Colonic mucosa (tissue), 4 donors: ENCODE data around the gene CUZD1. TPM values are rescaled to one million over a fixed set of nuclear protein-coding genes. Genes with fewer than 3 reads are reported as not detected.

Experiments used
- DNase-seq: peaks from one replicate; pipeline ENCODE4 v3.0.0-alpha.2; 2020
- H3K27ac ChIP-seq: fragments of 200-600 bp; one replicate; pipeline ENCODE4 v1.8.0; 2021
- H3K27me3 ChIP-seq: fragments of 200-600 bp; one replicate; pipeline ENCODE4 v1.8.0; 2021
- H3K36me3 ChIP-seq: fragments of 200-600 bp; one replicate; pipeline ENCODE4 v1.8.0; 2021
- H3K4me1 ChIP-seq: fragments of 200-600 bp; one replicate; pipeline ENCODE4 v1.8.0; 2021; ENCODE audit warnings: mild to moderate bottlenecking
- H3K4me3 ChIP-seq: fragments of 200-600 bp; one replicate; pipeline ENCODE4 v1.8.0; 2021
- H3K9ac ChIP-seq, 2 donors: one replicate each; pipeline ENCODE4 v1.7.0; 2013; ENCODE audit warnings: control low read depth in 2 of 2, low read depth in 2 of 2, low read length in 2 of 2
- H3K9me3 ChIP-seq: fragments of 200-600 bp; one replicate; pipeline ENCODE4 v1.8.0; 2021
- intact Hi-C: fragments of 100-400 bp; cut with DNase I; formaldehyde crosslinking; loops from one replicate; pipeline ENCODE4 v1.14.1; 2022
- total RNA-seq, 2 donors: library from RNA; stranded (reverse); fragmentation: NEBNext Ultra II Directional in 1 of 2; extraction: Animal tissue kit (Norgen Biotek cat#: 25700) in 1 of 2; gene quantifications; one replicate each; pipeline ENCODE4 v1.2.1, GENCODE V29; 2021
- TF ChIP-seq, protein P1 (sequence below): fragments of 200-600 bp; IDR thresholded peaks from one replicate; pipeline ENCODE4 v1.8.0; 2022; ENCODE audit warnings: antibody characterized with exemption, mild to moderate bottlenecking
- donor health status: healthy.
- donor health status: DM: no; HTN: no; CAD: no.
- donor health status: DM: no; HTN: no; CAD: no.

CUZD1 gene
- total RNA-seq, 2 donors from 2014 or later: 0.77 to 3.6 TPM

DNA sequence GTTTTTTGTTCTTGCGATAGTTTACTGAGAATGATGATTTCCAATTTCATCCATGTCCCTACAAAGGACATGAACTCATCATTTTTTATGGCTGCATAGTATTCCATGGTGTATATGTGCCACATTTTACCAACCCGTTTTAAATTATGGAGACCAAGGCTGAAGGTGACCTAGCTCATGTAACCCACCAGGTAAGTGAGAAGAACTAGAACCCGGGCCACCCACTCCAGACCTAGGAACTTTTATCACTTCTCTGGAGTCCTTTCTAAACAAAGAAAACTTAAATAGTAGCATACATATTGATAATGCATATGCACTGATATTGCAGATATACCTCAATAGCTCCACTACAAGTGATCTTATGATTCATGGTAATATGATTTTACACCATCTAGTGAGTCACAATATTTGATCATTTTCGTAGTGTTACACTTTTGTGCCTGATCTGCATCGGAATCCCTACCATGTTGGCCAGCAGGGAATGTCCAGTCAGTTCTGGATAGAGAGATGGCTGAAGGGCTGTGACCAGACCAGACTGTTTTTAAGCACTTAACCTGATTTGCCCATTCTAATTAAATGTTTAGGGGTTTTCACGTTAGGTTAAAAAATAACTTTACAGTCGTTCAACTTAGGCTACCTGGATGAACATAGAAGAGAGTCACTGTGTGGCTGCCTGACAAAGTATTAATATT lies 15.2 kb downstream of the CUZD1 start:
- no peak overlapping the region for H3K4me3 ChIP-seq
- TF ChIP-seq, protein P1, sequence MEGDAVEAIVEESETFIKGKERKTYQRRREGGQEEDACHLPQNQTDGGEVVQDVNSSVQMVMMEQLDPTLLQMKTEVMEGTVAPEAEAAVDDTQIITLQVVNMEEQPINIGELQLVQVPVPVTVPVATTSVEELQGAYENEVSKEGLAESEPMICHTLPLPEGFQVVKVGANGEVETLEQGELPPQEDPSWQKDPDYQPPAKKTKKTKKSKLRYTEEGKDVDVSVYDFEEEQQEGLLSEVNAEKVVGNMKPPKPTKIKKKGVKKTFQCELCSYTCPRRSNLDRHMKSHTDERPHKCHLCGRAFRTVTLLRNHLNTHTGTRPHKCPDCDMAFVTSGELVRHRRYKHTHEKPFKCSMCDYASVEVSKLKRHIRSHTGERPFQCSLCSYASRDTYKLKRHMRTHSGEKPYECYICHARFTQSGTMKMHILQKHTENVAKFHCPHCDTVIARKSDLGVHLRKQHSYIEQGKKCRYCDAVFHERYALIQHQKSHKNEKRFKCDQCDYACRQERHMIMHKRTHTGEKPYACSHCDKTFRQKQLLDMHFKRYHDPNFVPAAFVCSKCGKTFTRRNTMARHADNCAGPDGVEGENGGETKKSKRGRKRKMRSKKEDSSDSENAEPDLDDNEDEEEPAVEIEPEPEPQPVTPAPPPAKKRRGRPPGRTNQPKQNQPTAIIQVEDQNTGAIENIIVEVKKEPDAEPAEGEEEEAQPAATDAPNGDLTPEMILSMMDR: no peak
- H3K9me3 ChIP-seq: no peaks in the 10 kb centered on the region
- intact Hi-C loops: no loop called here
- H3K27ac ChIP-seq: no peak overlapping the region
- H3K4me1 ChIP-seq: no peaks in the 10 kb centered on the region
- no peaks in the 10 kb centered on the region for H3K36me3 ChIP-seq
- no peak for DNase-seq
- no peak overlapping the region for H3K9ac ChIP-seq
- no peaks in the 10 kb centered on the region for H3K27me3 ChIP-seq

DNA sequence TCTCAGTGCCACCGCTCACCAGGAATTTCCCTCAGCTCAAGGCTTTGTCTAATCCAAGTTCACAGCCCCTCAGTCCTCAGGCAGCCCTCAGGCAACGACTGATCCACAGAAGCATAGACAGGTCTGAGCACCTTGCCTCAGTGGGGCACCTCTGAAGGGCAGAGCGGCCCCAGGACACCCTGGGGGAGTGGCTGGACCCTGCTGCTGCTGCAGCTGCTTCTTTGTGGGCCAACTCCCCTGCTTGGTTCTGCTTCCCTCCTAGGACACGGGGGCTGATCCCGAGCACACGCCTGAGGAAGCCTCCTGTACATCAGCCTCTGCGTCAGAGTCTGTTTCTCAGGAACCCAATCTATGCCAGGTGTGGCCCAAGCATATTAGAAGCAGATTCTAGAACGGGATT lies 16.2 kb downstream of the CUZD1 start:
- Histone ChIP-seq H3K9ac (no peak overlapping the region), H3K9me3 (no peaks in the 10 kb centered on the region), H3K4me1 (no peaks in the 10 kb centered on the region), H3K36me3 (no peaks in the 10 kb centered on the region), H3K27ac (no peak overlapping the region), H3K27me3 (no peaks in the 10 kb centered on the region), H3K4me3 (no peak overlapping the region)
- intact Hi-C loops: no loop called here
- TF ChIP-seq, protein P1: no peak
- no peak for DNase-seq

DNA sequence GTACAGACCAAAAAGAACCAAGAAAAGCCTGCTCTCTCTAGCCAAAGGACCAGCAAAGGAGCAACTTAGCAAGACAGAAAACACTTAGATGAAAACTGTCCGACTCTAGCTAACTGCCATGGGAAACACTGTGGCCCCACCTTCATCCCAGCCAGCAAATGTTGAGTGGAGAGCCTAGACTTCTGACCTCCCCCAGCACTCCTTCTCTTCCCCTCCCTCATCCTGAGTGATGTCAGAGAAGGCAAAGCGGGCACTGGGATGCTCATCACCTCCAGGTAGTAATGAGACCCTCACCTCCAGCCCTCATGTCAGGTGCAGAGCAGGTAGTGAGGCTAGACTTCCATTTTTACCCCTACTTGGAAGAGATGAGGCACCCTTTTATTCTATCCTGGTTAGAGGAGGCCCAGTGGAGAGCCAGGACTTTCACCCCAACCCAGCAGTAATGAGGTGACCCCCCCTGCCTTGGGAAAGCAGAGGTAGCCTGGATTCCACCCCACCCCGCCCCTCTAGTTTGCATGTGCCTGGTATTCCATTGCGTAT lies 16.9 kb downstream of the CUZD1 start:
- Histone ChIP-seq H3K4me3 (no peak overlapping the region), H3K9me3 (no peaks in the 10 kb centered on the region), H3K27me3 (no peaks in the 10 kb centered on the region), H3K4me1 (no peaks in the 10 kb centered on the region), H3K36me3 (no peaks in the 10 kb centered on the region), H3K9ac (no peak overlapping the region), H3K27ac (no peak overlapping the region)
- DNase-seq: no peak
- intact Hi-C loops: no loop called here
- TF ChIP-seq, protein P1: no peak

GRCh38 chr10:122827302-122827701 lies 18.4 kb downstream of the CUZD1 start:
- no peak for DNase-seq
- H3K36me3 ChIP-seq: no peaks in the 10 kb centered on the region

GRCh38 chr10:122822973-122823690 lies 22.5 kb downstream of the CUZD1 start:
- no peak for DNase-seq
- Histone ChIP-seq H3K27me3 (no peaks in the 10 kb centered on the region), H3K9ac (no peak overlapping the region), H3K36me3 (no peaks in the 10 kb centered on the region), H3K27ac (no peak overlapping the region), H3K4me1 (no peaks in the 10 kb centered on the region), H3K4me3 (no peak overlapping the region), H3K9me3 (no peaks in the 10 kb centered on the region)
- TF ChIP-seq, protein P1: no peak
- intact Hi-C loops: no loop called here

More at GRCh38 chr10:122827302-122827701, 18.4 kb downstream of the CUZD1 start:
- TF ChIP-seq, protein P1: no peak
- no peaks in the 10 kb centered on the region for H3K4me1 ChIP-seq
- H3K27ac ChIP-seq: no peak overlapping the region
- intact Hi-C loops: no loop called here
- H3K27me3 ChIP-seq: no peaks in the 10 kb centered on the region
- H3K9ac ChIP-seq: no peak overlapping the region
- H3K4me3 ChIP-seq: no peak overlapping the region
- no peaks in the 10 kb centered on the region for H3K9me3 ChIP-seq
